H1 (cell line): ENCODE data around the gene CCDC88C.

Experiments used
- ATF2 ChIP-seq: IDR thresholded peaks from 2 replicates; pipeline ENCODE4 v1.6.1; 2012; ENCODE audit warnings: low read length, inconsistent platforms
- CTCF ChIP-seq, 3 experiments: IDR thresholded peaks; 1 replicate in 2 of 3; 2 replicates in 1 of 3; pipeline versions ENCODE4 v1.5.1 to v1.6.1; 2011; ENCODE audit warnings: low read length in 3 of 3, mild to moderate bottlenecking in 3 of 3, inconsistent platforms in 2 of 3, low read depth in 1 of 3, moderate library complexity in 1 of 3; ENCODE audit not compliant: insufficient read depth in 1 of 3; ENCODE audit errors: control extremely low read depth in 1 of 3
- HDAC6 ChIP-seq: IDR thresholded peaks from one replicate; pipeline ENCODE4 v1.7.1; 2012; ENCODE audit warnings: low read depth, mild to moderate bottlenecking, inconsistent platforms, low read length, moderate library complexity
- NRF1 ChIP-seq: IDR thresholded peaks from 2 replicates; pipeline ENCODE4 v1.6.1; 2011; ENCODE audit warnings: mild to moderate bottlenecking, low read depth, low read length, improper control_type of control experiment
- RAD21 ChIP-seq, 2 experiments: IDR thresholded peaks in 1 of 2; conservative IDR thresholded peaks in 1 of 2; 2 replicates each; pipeline ENCODE4 v1.6.1; 2011; ENCODE audit warnings: low read depth in 2 of 2, low read length in 2 of 2, improper control_type of control experiment in 1 of 2, inconsistent platforms in 1 of 2, mild to moderate bottlenecking in 1 of 2, moderate library complexity in 1 of 2
- SIN3A ChIP-seq, 2 experiments: IDR thresholded peaks in 1 of 2; conservative IDR thresholded peaks in 1 of 2; 2 replicates each; pipeline ENCODE4 v1.6.1; 2011 to 2012; ENCODE audit warnings: low read length in 2 of 2, improper control_type of control experiment in 1 of 2, low read depth in 1 of 2, mild to moderate bottlenecking in 1 of 2
- SUZ12 ChIP-seq: fragments of 200-600 bp; sonication (generic); IDR thresholded peaks from 2 replicates; pipeline ENCODE4 v1.6.1; 2012; ENCODE audit warnings: mild to moderate bottlenecking, inconsistent platforms, low read length, moderate library complexity, mixed read lengths
- TEAD4 ChIP-seq: IDR thresholded peaks from 2 replicates; pipeline ENCODE4 v1.6.1; 2012; ENCODE audit warnings: low read depth, low read length, inconsistent platforms, mixed read lengths

- TF ChIP-seq RAD21 (IDR thresholded peaks at IDR 0.05 in 1 of 2, conservative IDR thresholded peaks at IDR 0.05 in 1 of 2; ENCODE audit: low read depth in 2 of 2, low read length in 2 of 2) (no peak), SIN3A (conservative IDR thresholded peaks at IDR 0.05 in 1 of 2, IDR thresholded peaks at IDR 0.05 in 1 of 2; ENCODE audit: low read depth in 1 of 2, low read length in 2 of 2) (no peak), SUZ12 (no peak), HDAC6 (no peak), CTCF (IDR thresholded peaks at IDR 0.05; ENCODE audit: control extremely low read depth in 1 of 3, insufficient read depth in 1 of 3, low read depth in 1 of 3, low read length in 3 of 3) (no peak), ATF2 (no peak), NRF1 (no peak), TEAD4 (no peak)
Observed at GRCh38 chr14:91284146-91284790, 133.4 kb downstream of the CCDC88C start.
